Loucy (cell line): ENCODE data around the gene TBKBP1.

Experiments
- H2AFZ ChIP-seq: fragments of 200-600 bp; sonication (generic); 2 replicates; pipeline ENCODE4 v1.6.0; 2016; ENCODE audit warnings: antibody characterized with exemption, mild to moderate bottlenecking, low read length, moderate library complexity
- H3F3A ChIP-seq: fragments of 200-600 bp; 2 replicates; pipeline ENCODE4 v1.6.0; 2016; ENCODE audit warnings: antibody characterized with exemption, low read depth, mild to moderate bottlenecking
- H3K27me3 ChIP-seq: fragments of 200-600 bp; sonication (generic); 2 replicates; pipeline ENCODE4 v1.6.1; 2014; ENCODE audit warnings: low read length, mild to moderate bottlenecking; ENCODE audit not compliant: insufficient read depth, poor library complexity, severe bottlenecking
- H3K36me3 ChIP-seq: fragments of 200-600 bp; sonication (generic); 2 replicates; pipeline ENCODE4 v1.6.1; 2016; ENCODE audit warnings: low read length; ENCODE audit not compliant: insufficient read depth
- H3K4me1 ChIP-seq: fragments of 200-600 bp; sonication (generic); 2 replicates; pipeline ENCODE4 v1.5.1; 2014; ENCODE audit warnings: low read length, mild to moderate bottlenecking; ENCODE audit not compliant: insufficient read depth, poor library complexity, severe bottlenecking
- H3K4me2 ChIP-seq: fragments of 200-600 bp; sonication (generic); 2 replicates; pipeline ENCODE4 v1.6.0; 2014; ENCODE audit warnings: antibody characterized with exemption, low read length, low read depth, mild to moderate bottlenecking; ENCODE audit not compliant: poor library complexity, severe bottlenecking
- H3K4me3 ChIP-seq: fragments of 200-600 bp; sonication (generic); 2 replicates; pipeline ENCODE4 v1.5.1; 2014; ENCODE audit warnings: low read length, mild to moderate bottlenecking, mixed read lengths; ENCODE audit not compliant: poor library complexity, severe bottlenecking
- H3K79me2 ChIP-seq: fragments of 200-600 bp; sonication (generic); 2 replicates; pipeline ENCODE4 v1.6.1; 2014; ENCODE audit warnings: low read length; ENCODE audit not compliant: insufficient read depth
- H3K9ac ChIP-seq: fragments of 200-600 bp; sonication (generic); 2 replicates; pipeline ENCODE4 v1.6.0; 2014; ENCODE audit warnings: mild to moderate bottlenecking, low read depth, low read length, moderate library complexity; ENCODE audit not compliant: poor library complexity, severe bottlenecking
- H3K9me2 ChIP-seq: fragments of 200-600 bp; sonication (generic); replicated peaks from 2 replicates; pipeline ENCODE4 v1.6.1; 2016; ENCODE audit warnings: low read depth, low read length, mixed read lengths
- H3K9me3 ChIP-seq: fragments of 200-600 bp; sonication (generic); 2 replicates; pipeline ENCODE4 v1.6.1; 2014; ENCODE audit warnings: mild to moderate bottlenecking, antibody characterized with exemption, low read length, low read depth; ENCODE audit not compliant: insufficient read depth
- H4K20me1 ChIP-seq: fragments of 200-600 bp; sonication (generic); 2 replicates; pipeline ENCODE4 v1.6.0; 2014; ENCODE audit warnings: antibody characterized with exemption, low read length, mild to moderate bottlenecking; ENCODE audit not compliant: insufficient read depth, poor library complexity, severe bottlenecking
- CTCF ChIP-seq: fragments of 200-600 bp; sonication (generic); conservative IDR thresholded peaks from 2 replicates; pipeline ENCODE4 v1.5.1; 2014; ENCODE audit warnings: mild to moderate bottlenecking, antibody characterized with exemption, low read length
- EZH2phosphoT487 ChIP-seq: fragments of 200-600 bp; IDR thresholded peaks from 2 replicates; pipeline ENCODE4 v1.6.1; 2018; ENCODE audit warnings: antibody characterized with exemption, mild to moderate bottlenecking, moderate library complexity, borderline replicate concordance

TBKBP1 gene

GRCh38 chr17:47674499-47674898 is 19.5 kb upstream of the TBKBP1 start:
- Histone ChIP-seq H3F3A (no peaks in the 10 kb centered on the region; the same call in 1 of the 2 replicates), H4K20me1 (peaks cover 21% of the 10 kb centered on the region)

DNA sequence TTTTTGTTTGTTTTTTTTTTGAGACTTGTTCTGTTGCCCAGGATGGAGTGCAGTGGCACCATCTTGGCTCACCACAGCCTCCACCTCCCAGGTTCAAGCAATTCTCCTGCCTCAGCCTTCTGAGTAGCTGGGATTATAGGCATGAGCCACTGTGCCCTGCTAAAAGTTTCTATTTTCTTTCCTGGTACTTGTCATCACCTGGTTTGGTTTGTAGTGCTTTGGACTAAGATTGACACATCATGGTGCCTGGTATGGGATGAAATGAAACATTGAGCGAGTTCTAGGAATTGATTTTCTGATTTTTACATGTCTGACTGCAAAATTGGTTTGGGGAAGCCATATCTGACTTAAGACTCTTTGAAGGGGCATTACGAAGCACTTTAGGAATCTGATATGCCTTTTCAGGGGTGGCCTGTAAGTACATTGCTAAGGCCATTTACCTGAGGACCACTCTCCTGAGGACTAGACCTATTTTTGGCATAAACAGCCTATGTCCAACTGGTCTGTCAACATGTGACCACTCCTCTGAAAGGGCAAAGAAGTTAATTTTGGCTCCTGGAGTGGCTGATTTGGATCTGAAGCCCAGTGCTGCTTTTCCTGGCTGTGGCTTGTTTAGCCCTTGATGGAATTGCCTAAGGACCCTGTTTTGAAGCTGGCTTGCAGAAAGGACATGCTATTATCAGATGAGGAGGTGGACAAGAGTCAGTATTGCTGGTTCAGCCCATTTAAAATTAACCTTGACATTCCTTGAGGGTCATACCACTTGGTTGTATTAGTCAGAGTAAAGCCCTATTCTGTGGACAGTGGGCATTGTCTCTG is 18.4 kb upstream of the TBKBP1 start:
- no peak overlapping the region for H3K4me3 ChIP-seq

More at GRCh38 chr17:47674499-47674898, 19.5 kb upstream of the TBKBP1 start:
- Histone ChIP-seq H2AFZ (no peak overlapping the region), H3K9ac (no peak overlapping the region), H3K27me3 (no peaks in the 10 kb centered on the region), H3K79me2 (peaks cover 3% of the 10 kb centered on the region; the same call in 1 of the 2 replicates), H3K9me3 (no peaks in the 10 kb centered on the region), H3K4me2 (no peak overlapping the region), H3K36me3 (peaks cover 97% of the 10 kb centered on the region), H3K9me2 (no peaks in the 10 kb centered on the region), H3K4me3 (no peak overlapping the region), H3K4me1 (peaks cover 5% of the 10 kb centered on the region)
- TF ChIP-seq EZH2phosphoT487 (no peak), CTCF (no peak)

DNA sequence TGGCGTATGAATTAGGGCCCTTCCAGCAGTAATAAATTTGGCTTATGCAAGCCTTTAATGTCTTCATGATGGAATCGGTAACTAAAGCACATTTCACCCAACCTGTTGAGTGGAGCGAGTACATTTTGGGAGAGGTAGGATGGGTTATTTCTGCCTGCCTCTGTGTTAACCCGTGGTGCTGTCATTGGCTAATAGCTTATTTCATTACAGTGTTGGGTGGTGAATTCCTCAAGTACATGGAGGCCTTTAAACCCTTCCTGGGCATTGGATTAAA is 17.8 kb upstream of the TBKBP1 start:
- Histone ChIP-seq H3K36me3 (peaks cover 95% of the 10 kb centered on the region), H3K27me3 (no peaks in the 10 kb centered on the region), H3K4me3 (no peak overlapping the region), H3K9me3 (no peaks in the 10 kb centered on the region), H3K9ac (no peak overlapping the region), H4K20me1 (peaks cover 21% of the 10 kb centered on the region), H3K4me2 (no peak overlapping the region), H2AFZ (no peak overlapping the region), H3F3A (no peaks in the 10 kb centered on the region; the same call in 1 of the 2 replicates), H3K79me2 (peaks cover 3% of the 10 kb centered on the region; the same call in 1 of the 2 replicates), H3K4me1 (no peaks in the 10 kb centered on the region), H3K9me2 (no peaks in the 10 kb centered on the region)
- TF ChIP-seq EZH2phosphoT487 (no peak), CTCF (no peak)

More for the DNA sequence above, 18.4 kb upstream of the TBKBP1 start:
- Histone ChIP-seq H3K79me2 (peaks cover 3% of the 10 kb centered on the region; the same call in 1 of the 2 replicates), H3K4me1 (no peaks in the 10 kb centered on the region), H3K27me3 (no peaks in the 10 kb centered on the region), H3K36me3 (peaks cover 97% of the 10 kb centered on the region), H3K9ac (no peak overlapping the region), H2AFZ (no peak overlapping the region), H3K4me2 (no peak overlapping the region), H3K9me2 (no peaks in the 10 kb centered on the region), H4K20me1 (peaks cover 21% of the 10 kb centered on the region), H3K9me3 (no peaks in the 10 kb centered on the region), H3F3A (no peaks in the 10 kb centered on the region; the same call in 1 of the 2 replicates)
- TF ChIP-seq CTCF (no peak), EZH2phosphoT487 (no peak)
